ENCODE data around the gene APOL3.
"Not testable (repeated sequence)": the region's sequence is repeated elsewhere in the genome, so short reads cannot be mapped to it uniquely, and the experiment has no call there.

Gene APOL3

GRCh38 chr22:36144886-36145541 is 15.5 kb downstream of the APOL3 start:
- intact Hi-C loops (cut with DNase I) = loop anchor here (5.0 kb wide), 1 partner anchor 37 kb away; no protein-coding TSS in a partner anchor
- peak in 41 of 42 donors; percentile 21 to 84 (median 66) for DNase-seq

DNA sequence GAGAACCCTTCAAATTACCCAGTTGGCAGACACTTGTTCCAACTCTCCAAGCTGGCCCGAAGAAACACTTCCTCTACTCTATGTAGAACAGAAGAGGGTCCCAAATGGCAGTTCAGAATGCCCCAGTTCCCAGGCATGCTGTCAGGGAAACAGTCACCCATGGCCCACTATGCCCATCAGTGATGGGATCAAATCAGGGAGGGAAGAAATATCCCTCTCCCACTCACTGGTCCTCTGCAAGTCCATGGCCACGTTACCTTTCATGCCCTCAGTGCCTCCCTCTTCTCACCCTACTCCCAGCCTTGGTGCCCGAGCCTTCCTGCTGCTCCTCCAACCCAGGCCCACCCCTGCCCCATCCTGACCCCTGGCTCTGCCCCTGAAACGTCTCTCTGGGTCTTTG is 16.6 kb downstream of the APOL3 start:
- intact Hi-C loops (cut with DNase I) = no loop called here

DNA sequence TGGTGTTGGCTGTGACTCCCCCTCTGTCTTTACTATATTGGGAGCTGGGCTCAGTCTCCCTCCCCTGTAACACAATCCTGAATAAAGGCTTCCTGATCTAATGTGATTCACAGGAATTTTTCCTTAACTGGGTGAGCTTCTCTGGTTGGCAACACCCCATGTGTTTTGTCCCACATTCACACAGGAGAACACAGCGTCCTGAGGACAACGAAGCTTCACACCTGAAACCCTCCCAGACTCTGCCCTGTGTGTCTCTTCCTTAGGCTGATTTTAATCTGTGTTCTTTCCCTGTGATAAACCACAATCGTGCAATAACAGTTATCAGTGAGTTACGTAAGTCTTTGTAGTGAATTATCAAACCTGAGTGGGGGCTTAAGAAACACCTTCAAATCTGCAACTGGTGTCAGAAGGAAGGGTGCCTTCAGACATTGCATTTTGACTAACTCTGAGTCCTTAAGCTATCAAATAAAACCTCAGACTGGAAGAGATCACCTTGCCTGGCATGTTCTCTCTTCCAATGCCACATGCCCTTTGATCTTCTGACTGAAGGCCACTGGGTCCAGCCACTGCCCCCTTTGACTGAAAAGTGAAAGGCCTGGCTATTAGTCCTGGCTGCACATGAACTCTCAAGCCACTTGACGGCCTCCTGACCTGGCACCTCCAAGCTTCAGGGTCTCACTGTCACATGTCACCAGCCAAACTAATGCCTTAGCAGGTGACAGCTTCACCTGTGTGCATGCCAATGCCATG is 17.3 kb downstream of the APOL3 start:
- DNase-seq = no peak

More for the DNA sequence above, 16.6 kb downstream of the APOL3 start:
- no peak for DNase-seq

GRCh38 chr22:36141481-36141880 is 19.1 kb downstream of the APOL3 start:
- intact Hi-C loops (cut with DNase I) = no loop called here
- DNase-seq = no peak

More for the DNA sequence above, 17.3 kb downstream of the APOL3 start:
- intact Hi-C loops (cut with DNase I) = no loop called here

GRCh38 chr22:36138709-36139108 is 21.8 kb downstream of the APOL3 start:
- DNase-seq; intact Hi-C loops (cut with DNase I): not testable (repeated sequence)

GRCh38 chr22:36136988-36137387 is 23.6 kb downstream of the APOL3 start:
- no peak for DNase-seq
- intact Hi-C loops (cut with DNase I) = no loop called here

GRCh38 chr22:36136475-36136874 is 24.1 kb downstream of the APOL3 start:
- intact Hi-C loops (cut with DNase I) = no loop called here

GRCh38 chr22:36135306-36135980 is 25.1 kb downstream of the APOL3 start:
- DNase-seq = no peak
- intact Hi-C loops (cut with DNase I) = no loop called here

More at GRCh38 chr22:36136475-36136874, 24.1 kb downstream of the APOL3 start:
- no peak for DNase-seq

GRCh38 chr22:36134182-36134581 is 26.4 kb downstream of the APOL3 start:
- intact Hi-C loops (cut with DNase I) = no loop called here

DNA sequence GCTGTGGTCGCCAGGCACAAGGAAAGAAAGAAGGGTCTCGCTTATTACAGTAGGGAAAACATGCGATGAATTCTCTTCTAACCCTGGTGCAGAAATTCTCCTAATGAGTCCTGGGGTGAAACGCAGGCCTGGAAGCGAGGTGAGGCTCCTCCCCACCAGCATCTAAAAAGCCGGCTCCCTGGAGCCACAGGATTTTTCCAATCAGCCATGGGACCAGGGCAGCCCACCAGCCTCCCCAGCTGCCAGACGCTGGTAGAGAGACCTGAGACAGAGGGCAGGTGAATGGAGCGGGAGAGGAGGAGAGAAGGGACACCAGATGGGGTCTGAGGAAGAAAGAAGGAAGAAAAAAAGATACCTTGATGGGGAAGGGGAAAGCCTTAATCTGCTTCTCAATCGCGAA is 28.6 kb downstream of the APOL3 start:
- no peak for DNase-seq
- intact Hi-C loops (cut with DNase I) = no loop called here

More at GRCh38 chr22:36134182-36134581, 26.4 kb downstream of the APOL3 start:
- peak in 6 of 42 donors; percentile 33 to 48 (median 38) for DNase-seq

- intact Hi-C loops (cut with DNase I) = no loop called here
- DNase-seq = no peak
These were observed 30.8 kb downstream of the APOL3 start for GRCh38 chr22:36129486-36130388.

DNA sequence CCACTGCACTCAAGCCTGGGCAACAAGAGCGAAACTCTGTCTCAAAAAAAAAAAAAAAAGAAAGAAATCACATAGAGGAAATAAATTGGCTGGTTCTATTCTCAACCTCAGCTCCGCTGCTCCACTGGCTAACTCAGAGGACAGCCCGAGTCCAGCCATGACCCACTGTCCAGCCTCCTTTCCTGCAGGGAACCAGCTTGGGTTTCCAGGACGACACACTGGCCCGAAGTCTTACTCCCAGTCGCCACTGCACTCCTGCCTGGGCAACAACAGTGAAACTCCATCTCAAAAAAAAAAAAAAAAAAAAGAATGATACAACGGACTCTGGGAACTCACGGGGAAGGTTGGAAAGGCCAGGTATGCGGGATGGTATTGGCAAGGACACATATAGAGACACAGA is 31.5 kb downstream of the APOL3 start:
- peak in 4 of 42 donors; percentile 16 to 56 (median 22) for DNase-seq
- intact Hi-C loops (cut with DNase I) = no loop called here

DNA sequence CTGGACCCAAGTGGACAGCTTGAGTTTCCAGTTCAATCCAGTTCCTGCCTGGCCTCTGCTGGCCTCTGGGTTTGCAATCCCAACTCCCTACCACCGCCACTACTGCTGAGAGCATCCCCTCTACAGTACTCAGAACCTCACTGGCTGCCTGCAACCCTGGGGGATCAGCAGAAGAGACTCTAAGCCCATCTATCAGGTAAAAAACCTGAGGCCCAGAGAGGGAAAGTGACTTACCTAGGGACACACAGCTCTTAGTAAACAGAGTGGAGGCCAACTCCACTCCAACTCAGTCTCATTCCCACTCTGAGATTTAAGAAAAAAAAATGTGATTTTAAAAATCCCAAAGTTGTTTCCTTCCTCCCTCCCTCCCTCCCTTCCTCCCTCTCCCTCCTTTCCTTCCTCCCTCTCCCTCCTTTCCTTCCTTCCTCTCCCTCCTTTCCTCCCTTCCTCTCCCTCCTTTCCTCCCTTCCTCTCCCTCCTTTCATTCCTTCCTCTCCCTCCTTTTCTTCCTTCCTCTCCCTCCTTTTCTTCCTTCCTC is 34.5 kb downstream of the APOL3 start:
- intact Hi-C loops (cut with DNase I) = no loop called here
- no peak for DNase-seq

DNA sequence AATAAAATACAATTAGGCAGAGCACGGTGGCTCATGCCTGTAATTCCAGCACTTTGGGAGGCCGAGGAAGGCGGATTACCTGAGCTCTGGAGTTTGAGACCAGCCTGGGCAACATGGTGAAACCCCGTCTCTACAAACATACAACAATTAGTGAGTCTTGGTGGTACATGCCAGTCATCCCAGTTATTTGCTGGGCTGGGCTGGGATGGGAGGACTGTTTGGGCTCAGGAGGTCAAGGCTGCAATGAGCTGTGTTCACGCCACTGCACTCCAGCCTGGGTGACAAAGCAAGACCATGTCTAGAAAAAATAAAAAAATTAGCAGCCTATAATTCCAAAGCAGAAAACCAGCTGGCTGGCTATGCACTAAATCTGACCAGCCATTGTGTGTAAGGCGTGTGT is 35.1 kb downstream of the APOL3 start:
- intact Hi-C loops (cut with DNase I) = no loop called here
- DNase-seq = no peak

DNA sequence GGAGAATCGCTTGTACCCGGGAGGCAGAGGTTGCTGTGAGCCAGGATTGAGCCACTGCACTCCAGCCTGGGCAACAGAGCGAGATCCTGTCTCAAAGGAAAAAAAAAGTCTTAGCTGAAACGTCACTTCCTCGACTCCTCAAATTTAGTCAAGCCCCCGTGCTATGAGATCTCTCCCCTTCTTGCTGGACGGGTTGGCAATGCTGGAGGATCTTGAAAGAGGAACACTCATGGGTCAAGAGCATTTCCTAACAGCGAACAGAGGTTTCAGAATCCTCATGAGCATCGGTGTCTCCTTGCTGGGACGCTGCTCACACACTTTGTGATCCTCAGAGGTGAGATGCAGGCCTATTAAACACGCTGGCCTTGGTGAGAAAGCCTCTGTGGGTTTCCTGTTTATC is 35.9 kb downstream of the APOL3 start:
- intact Hi-C loops (cut with DNase I) = loop anchor here (5.0 kb wide), 1 partner anchor 192 kb away; no protein-coding TSS in a partner anchor

GRCh38 chr22:36123673-36124630 is 36.6 kb downstream of the APOL3 start:
- DNase-seq = peak; percentile 80 to 96 (median 93)

More for the DNA sequence above, 35.9 kb downstream of the APOL3 start:
- DNase-seq = no peak

More at GRCh38 chr22:36123673-36124630, 36.6 kb downstream of the APOL3 start:
- intact Hi-C loops (cut with DNase I) = loop anchor here (5.0 kb wide), 1 partner anchor 192 kb away; no protein-coding TSS in a partner anchor

All from head of caudate nucleus (tissue), 42 donors.